Measurements from ENCODE around the gene MTNR1A.

The MTNR1A gene

DNA sequence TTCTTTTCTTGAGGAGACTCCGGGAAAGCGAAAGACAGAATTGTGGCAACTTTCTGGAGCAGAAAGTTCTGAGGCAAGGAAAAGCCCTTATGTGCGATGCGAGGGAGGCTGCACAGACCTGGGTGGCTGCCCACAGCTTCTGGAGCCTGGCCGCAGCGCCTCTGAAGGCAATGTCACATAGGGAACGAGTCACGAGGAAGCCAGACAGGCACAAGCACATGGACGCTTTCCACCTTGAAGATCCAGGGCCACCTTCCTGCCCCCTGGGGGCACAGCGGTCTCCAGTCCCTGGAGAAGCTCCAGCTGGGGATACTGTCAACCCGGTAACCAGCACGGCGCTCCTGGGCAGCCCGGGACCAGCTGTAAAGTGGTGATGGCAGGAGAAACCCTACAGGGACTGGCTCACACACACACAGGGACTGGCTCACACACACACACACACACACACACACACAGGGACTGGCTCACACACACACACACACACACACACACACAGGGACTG is 69.8 kb downstream of the MTNR1A start:
- DNase-seq, result no peak

DNA sequence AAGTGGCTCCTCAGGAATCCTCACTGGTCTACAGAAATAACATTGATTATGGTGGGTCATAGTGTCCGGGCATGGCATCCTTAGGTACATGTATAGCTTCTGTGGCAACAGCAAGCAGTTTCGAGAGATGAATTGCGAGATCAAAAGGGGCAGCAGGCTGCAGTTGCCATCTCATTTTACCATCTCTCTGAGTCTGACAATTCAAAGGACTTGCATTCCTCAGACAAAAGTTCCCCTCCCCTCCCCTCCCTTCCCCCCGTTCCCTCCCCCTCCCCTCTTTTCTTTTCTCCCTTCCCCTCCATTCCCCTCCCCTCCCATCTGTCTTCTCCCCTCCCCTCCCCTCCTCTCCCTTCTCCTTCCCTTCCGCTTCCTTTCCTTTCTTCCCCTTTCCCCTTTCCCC is 70.2 kb downstream of the MTNR1A start:
- DNase-seq, result no peak

DNA sequence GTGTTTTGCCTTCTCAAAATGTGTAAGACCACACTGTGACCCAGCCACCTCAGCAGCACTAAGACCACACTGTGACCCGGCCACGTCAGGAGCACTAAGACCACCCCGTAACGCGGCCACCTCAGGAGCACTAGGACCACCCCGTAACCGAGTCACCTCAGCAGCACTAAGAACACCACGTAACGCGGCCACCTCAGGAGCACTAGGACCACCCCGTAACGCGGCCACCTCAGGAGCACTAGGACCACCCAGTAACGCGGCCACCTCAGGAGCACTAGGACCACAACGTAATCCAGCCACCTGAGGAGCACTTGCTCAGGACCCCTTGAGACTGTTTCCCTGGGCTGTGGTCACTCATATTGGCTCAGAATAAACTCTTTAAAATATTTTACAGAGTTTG is 71.7 kb downstream of the MTNR1A start:
- DNase-seq, result no peak
